ENCODE measurements around the gene LDLRAP1.

GRCh38 chr1:25570798-25571521 is 27.6 kb downstream of the LDLRAP1 start:
- TF ChIP-seq CTCF (IDR thresholded peaks at IDR 0.05) (no peak), POLR2A (IDR thresholded peaks at IDR 0.05) (no peak)

Data from upper lobe of left lung (tissue), 4 donors.